HG02970 (cell line): Measurements from ENCODE around the gene SRRM2.
A peak's percentile ranks its signal among the peaks of the same experiment; 100 is the strongest.

ENCODE experiments used
- ATAC-seq: cut with Tn5 transposase; IDR thresholded peaks from one replicate; pipeline ENCODE4 v1.9.1; 2021; ENCODE audit warnings: mild to moderate bottlenecking, moderate library complexity, moderate number of reproducible peaks; ENCODE audit not compliant: unreplicated experiment, low FRiP score

SRRM2 gene

GRCh38 chr16:2737895-2738418 lies 14.5 kb upstream of the SRRM2 start:
- no peak for ATAC-seq

- ATAC-seq: no peak
Observed at GRCh38 chr16:2738615-2739014, 13.8 kb upstream of the SRRM2 start.

GRCh38 chr16:2739625-2740430 lies 12.6 kb upstream of the SRRM2 start:
- ATAC-seq: no peak

- no peak for ATAC-seq
Observed at GRCh38 chr16:2740476-2740875, 12.0 kb upstream of the SRRM2 start.

GRCh38 chr16:2741168-2741567 lies 11.3 kb upstream of the SRRM2 start:
- no peak for ATAC-seq

GRCh38 chr16:2742323-2743006 lies 10.0 kb upstream of the SRRM2 start:
- no peak for ATAC-seq

GRCh38 chr16:2743007-2743810 lies 9.2 kb upstream of the SRRM2 start:
- no peak for ATAC-seq

GRCh38 chr16:2744711-2745110 lies 7.7 kb upstream of the SRRM2 start:
- no peak for ATAC-seq

GRCh38 chr16:2745116-2745890 lies 7.1 kb upstream of the SRRM2 start:
- no peak for ATAC-seq

- ATAC-seq: no peak
Observed at GRCh38 chr16:2745961-2746360, 6.5 kb upstream of the SRRM2 start.

GRCh38 chr16:2748757-2749455 lies 3.5 kb upstream of the SRRM2 start:
- no peak for ATAC-seq

- ATAC-seq: no peak
Observed at GRCh38 chr16:2749476-2749875, 3.0 kb upstream of the SRRM2 start.

GRCh38 chr16:2749936-2750335 lies 2.5 kb upstream of the SRRM2 start:
- no peak for ATAC-seq

- peak; percentile 21 for ATAC-seq
Observed at GRCh38 chr16:2751577-2752034, 832 bp upstream of the SRRM2 start.

GRCh38 chr16:2752850-2753732 lies 653 bp downstream of the SRRM2 start:
- peak; percentile 49 for ATAC-seq

GRCh38 chr16:2753733-2754020 lies 1.2 kb downstream of the SRRM2 start:
- no peak for ATAC-seq

- no peak for ATAC-seq
Observed at GRCh38 chr16:2755158-2755557, 2.7 kb downstream of the SRRM2 start.

- no peak for ATAC-seq
Observed at GRCh38 chr16:2756288-2757015, 4.0 kb downstream of the SRRM2 start.
